Activated B cell treated with CpG ODN at 0.5 μM for 24 hours (primary cell): ENCODE measurements around the gene KRT79. TPM values are rescaled to one million over a fixed set of nuclear protein-coding genes. Genes with fewer than 3 reads are reported as not detected.

Experiments
- ATAC-seq: fragments of 200-7000 bp; cut with Tn5 transposase; one replicate; pipeline ENCODE4 v1.10.0; 2021; ENCODE audit warnings: low read depth, mild to moderate bottlenecking, moderate library complexity
- CTCF ChIA-PET: fragments of 350-600 bp; sonication (Branson Sonifier 250); formaldehyde crosslinking; loops from one replicate; lab custom pipeline; 2021; ENCODE audit warnings: antibody characterized with exemption; lab: Charles Lee
- POLR2A ChIA-PET: fragments of 350-600 bp; sonication (Branson Sonifier 250); formaldehyde crosslinking; loops from one replicate; lab custom pipeline; 2021; ENCODE audit warnings: antibody characterized with exemption; lab: Charles Lee
- DNase-seq: peaks from one replicate; pipeline ENCODE4 v3.0.0; 2022
- H3K27ac Mint-ChIP-seq: one replicate; pipeline ENCODE4 v1.8.0; 2020; ENCODE audit warnings: mixed read lengths
- H3K27me3 Mint-ChIP-seq: one replicate; pipeline ENCODE4 v1.8.0; 2021; ENCODE audit warnings: mixed read lengths
- H3K36me3 Mint-ChIP-seq: one replicate; pipeline ENCODE4 v1.8.0; 2021; ENCODE audit warnings: low read depth, mixed read lengths
- H3K4me1 Mint-ChIP-seq: one replicate; pipeline ENCODE4 v1.8.0; 2021; ENCODE audit warnings: mixed read lengths
- H3K4me3 Mint-ChIP-seq: one replicate; pipeline ENCODE4 v1.8.0; 2020; ENCODE audit warnings: mild to moderate bottlenecking, mixed read lengths
- H3K9me3 Mint-ChIP-seq: one replicate; pipeline ENCODE4 v1.8.0; 2020; ENCODE audit warnings: mixed read lengths
- CTCF ChIP-seq: fragments of 200-600 bp; IDR thresholded peaks from one replicate; pipeline ENCODE4 v1.8.0; 2022; ENCODE audit warnings: antibody characterized with exemption, mild to moderate bottlenecking
- intact Hi-C: fragments of 100-400 bp; cut with micrococcal nuclease; formaldehyde crosslinking; loops from one replicate; pipeline ENCODE4 v1.15.1; 2024
- total RNA-seq: library from RNA; stranded (reverse); gene quantifications from 2 replicates; pipeline ENCODE4 v1.2.3, GENCODE V29; 2022

Gene KRT79
- total RNA-seq, 1 donor from 2014 or later, result not detected

DNA sequence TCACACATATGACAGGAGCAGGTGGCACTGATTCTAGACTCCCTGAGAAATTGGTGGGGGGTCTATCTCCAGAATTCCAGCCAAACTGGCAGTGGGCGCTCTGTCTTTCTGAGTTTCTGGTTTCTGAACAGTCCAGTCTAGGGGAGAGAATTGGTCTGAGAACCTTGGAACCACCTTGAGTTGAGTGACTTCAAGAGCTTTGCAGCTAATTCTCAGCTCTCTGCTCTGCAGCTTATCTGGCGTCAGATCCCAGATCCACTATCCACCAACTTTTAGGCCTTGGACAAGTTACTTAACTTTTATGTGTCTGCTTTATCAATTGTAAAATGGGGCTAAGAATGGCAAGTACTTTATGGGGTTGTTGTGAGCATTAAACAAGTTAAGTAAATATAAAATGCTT, 55.3 kb downstream of the KRT79 start:
- TF ChIP-seq CTCF, result no peak
- Mint-ChIP-seq H3K36me3 (no peaks in the 10 kb centered on the region), H3K27me3 (peaks cover 15% of the 10 kb centered on the region), H3K4me3 (no peak overlapping the region), H3K4me1 (no peaks in the 10 kb centered on the region), H3K27ac (no peak overlapping the region), H3K9me3 (no peaks in the 10 kb centered on the region)
- ChIA-PET CTCF (no interaction called here), POLR2A (no interaction called here)
- intact Hi-C loops, result no loop called here
- DNase-seq (no peak), ATAC-seq (no peak)

- Mint-ChIP-seq H3K27ac (no peak overlapping the region), H3K9me3 (no peaks in the 10 kb centered on the region), H3K36me3 (no peaks in the 10 kb centered on the region), H3K4me1 (no peaks in the 10 kb centered on the region), H3K4me3 (no peak overlapping the region), H3K27me3 (peaks cover 12% of the 10 kb centered on the region)
- CTCF ChIA-PET, result no interaction called here
- no peak for ATAC-seq
- TF ChIP-seq CTCF, result no peak
- DNase-seq, result no peak
- intact Hi-C loops, result no loop called here
- POLR2A ChIA-PET, result no interaction called here
Measured at GRCh38 chr12:52777566-52777965, 56.5 kb downstream of the KRT79 start.

DNA sequence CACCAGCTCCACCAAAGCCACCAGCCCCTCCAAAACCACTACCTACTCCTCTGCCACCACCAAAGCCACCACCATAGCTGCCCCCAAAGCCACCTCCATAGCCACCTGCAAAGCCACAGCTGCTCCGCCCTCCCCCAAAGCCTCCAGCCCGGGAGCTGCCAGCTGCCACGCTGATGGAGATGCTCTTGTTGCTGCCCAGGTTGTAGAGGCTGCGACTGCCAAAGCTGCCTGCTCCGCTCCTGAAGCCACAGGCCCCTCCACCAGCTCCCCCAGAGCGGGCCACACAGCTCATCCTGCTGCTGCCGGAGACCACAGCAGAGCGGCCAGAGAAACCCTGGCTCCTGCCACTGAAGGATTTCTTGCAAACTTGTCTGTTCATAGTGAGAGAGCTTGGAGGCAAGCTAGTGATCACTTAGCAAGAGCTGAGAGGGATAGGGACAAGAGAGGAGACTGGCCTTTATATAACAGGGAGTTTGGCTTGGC, 57.2 kb downstream of the KRT79 start, which contains the start of gene KRT76:
KRT76 (minus strand) TSS at position 433 of the 483 bp plus-strand sequence; CDS start at position 379, 54 bp downstream.
- Mint-ChIP-seq H3K4me3 (no peak within 1 kb of the TSS), H3K9me3 (no peaks in the 10 kb centered on the region), H3K27me3 (peaks cover 12% of the 10 kb centered on the region), H3K36me3 (no peaks in the 10 kb centered on the region), H3K4me1 (no peaks in the 10 kb centered on the region), H3K27ac (no peak within 1 kb of the TSS)
- DNase-seq (no peak), ATAC-seq (no peak)
- POLR2A ChIA-PET, result no interaction called here
- intact Hi-C loops, result no loop called here
- CTCF ChIA-PET, result no interaction called here
- TF ChIP-seq CTCF, result no peak

DNA sequence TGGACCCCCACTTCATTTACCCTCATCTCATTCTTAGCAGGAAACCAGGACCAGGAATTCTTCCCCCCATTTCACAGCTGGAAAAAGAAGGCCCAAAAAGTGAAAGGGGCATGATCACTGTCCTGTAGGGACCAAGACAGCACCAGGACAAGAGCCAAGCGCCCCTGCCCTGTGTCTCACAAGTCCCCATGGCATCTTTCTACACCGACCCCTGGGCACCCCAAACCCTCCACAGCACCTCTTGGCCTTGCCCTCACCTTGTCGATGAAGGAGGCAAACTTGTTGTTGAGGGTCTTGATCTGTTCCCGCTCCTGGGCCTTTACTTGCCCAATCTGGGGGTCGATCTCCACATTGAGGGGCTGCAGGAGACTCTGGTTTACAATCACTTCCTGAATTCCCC, 57.7 kb downstream of the KRT79 start:
- ChIA-PET CTCF (no interaction called here), POLR2A (no interaction called here)
- DNase-seq (no peak), ATAC-seq (no peak)
- intact Hi-C loops, result no loop called here
- no peak overlapping the region for H3K27ac Mint-ChIP-seq
- no peak overlapping the region for H3K4me3 Mint-ChIP-seq
- H3K4me1 Mint-ChIP-seq, result no peaks in the 10 kb centered on the region
- no peaks in the 10 kb centered on the region for H3K9me3 Mint-ChIP-seq
- no peaks in the 10 kb centered on the region for H3K36me3 Mint-ChIP-seq
- H3K27me3 Mint-ChIP-seq, result peaks cover 12% of the 10 kb centered on the region
- TF ChIP-seq CTCF, result no peak

GRCh38 chr12:52774629-52775250, 59.4 kb downstream of the KRT79 start:
- Mint-ChIP-seq H3K4me1 (no peaks in the 10 kb centered on the region), H3K27ac (no peak overlapping the region), H3K4me3 (no peak overlapping the region), H3K27me3 (peaks cover 10% of the 10 kb centered on the region), H3K36me3 (no peaks in the 10 kb centered on the region), H3K9me3 (no peaks in the 10 kb centered on the region)
- CTCF ChIA-PET, result no interaction called here
- ATAC-seq (no peak), DNase-seq (no peak)
- no peak for TF ChIP-seq CTCF
- POLR2A ChIA-PET, result no interaction called here
- intact Hi-C loops, result no loop called here
